ENCODE data around the gene ITPRIP.

Gene ITPRIP

GRCh38 chr10:104337985-104338735, at the start of gene ITPRIP:
TSS of gene ITPRIP (minus strand) at chr10:104338465. CDS start at chr10:104316051, 22,414 bp downstream.
- peak within 1 kb of the TSS; percentile 97 for H3K4me3 ChIP-seq
- no peak for TF ChIP-seq CTCF (IDR thresholded peaks at IDR 0.05)
- DNase-seq (ENCODE audit: low spot score), result peak; percentile 94

GRCh38 chr10:104387130-104387888, 49.0 kb upstream of the ITPRIP start:
- no peak for TF ChIP-seq CTCF (IDR thresholded peaks at IDR 0.05)
- H3K27ac ChIP-seq, result no peak overlapping the region
- no peak for DNase-seq (ENCODE audit: low spot score)
- H3K4me3 ChIP-seq, result no peak overlapping the region

More at GRCh38 chr10:104337985-104338735, at the start of gene ITPRIP:
- peak within 1 kb of the TSS; percentile 99 to 100 for H3K27ac ChIP-seq

- H3K27ac ChIP-seq, result no peak overlapping the region
- H3K4me3 ChIP-seq, result no peak overlapping the region
- no peak for DNase-seq (ENCODE audit: low spot score)
- TF ChIP-seq CTCF (IDR thresholded peaks at IDR 0.05), result no peak
Observed at GRCh38 chr10:104380336-104380735, 42.1 kb upstream of the ITPRIP start.

GRCh38 chr10:104376784-104377300, 38.6 kb upstream of the ITPRIP start:
- no peak overlapping the region for H3K4me3 ChIP-seq
- no peak overlapping the region for H3K27ac ChIP-seq
- no peak for TF ChIP-seq CTCF (IDR thresholded peaks at IDR 0.05)
- no peak for DNase-seq (ENCODE audit: low spot score)

GRCh38 chr10:104374591-104374990, 36.3 kb upstream of the ITPRIP start:
- TF ChIP-seq CTCF (IDR thresholded peaks at IDR 0.05), result no peak
- Histone ChIP-seq H3K27ac (no peak overlapping the region), H3K4me3 (no peak overlapping the region)
- DNase-seq (ENCODE audit: low spot score), result no peak

- no peak overlapping the region for H3K27ac ChIP-seq
- H3K4me3 ChIP-seq, result no peak overlapping the region
- no peak for DNase-seq (ENCODE audit: low spot score)
- TF ChIP-seq CTCF (IDR thresholded peaks at IDR 0.05), result no peak
Observed at GRCh38 chr10:104371753-104372152, 33.5 kb upstream of the ITPRIP start.
